UCSD-AML1 (cell line): ENCODE data around the gene TRIM40.
A peak's percentile ranks its signal among the peaks of the same experiment; 100 is the strongest.
"Not testable (repeated sequence)": the region's sequence is repeated elsewhere in the genome, so short reads cannot be mapped to it uniquely, and the experiment has no call there.

Experiments
- DNase-seq: peaks from one replicate; lab custom pipeline; 2025; ENCODE audit not compliant: unreplicated experiment; lab: John Stamatoyannopoulos, UW

Gene TRIM40

DNA sequence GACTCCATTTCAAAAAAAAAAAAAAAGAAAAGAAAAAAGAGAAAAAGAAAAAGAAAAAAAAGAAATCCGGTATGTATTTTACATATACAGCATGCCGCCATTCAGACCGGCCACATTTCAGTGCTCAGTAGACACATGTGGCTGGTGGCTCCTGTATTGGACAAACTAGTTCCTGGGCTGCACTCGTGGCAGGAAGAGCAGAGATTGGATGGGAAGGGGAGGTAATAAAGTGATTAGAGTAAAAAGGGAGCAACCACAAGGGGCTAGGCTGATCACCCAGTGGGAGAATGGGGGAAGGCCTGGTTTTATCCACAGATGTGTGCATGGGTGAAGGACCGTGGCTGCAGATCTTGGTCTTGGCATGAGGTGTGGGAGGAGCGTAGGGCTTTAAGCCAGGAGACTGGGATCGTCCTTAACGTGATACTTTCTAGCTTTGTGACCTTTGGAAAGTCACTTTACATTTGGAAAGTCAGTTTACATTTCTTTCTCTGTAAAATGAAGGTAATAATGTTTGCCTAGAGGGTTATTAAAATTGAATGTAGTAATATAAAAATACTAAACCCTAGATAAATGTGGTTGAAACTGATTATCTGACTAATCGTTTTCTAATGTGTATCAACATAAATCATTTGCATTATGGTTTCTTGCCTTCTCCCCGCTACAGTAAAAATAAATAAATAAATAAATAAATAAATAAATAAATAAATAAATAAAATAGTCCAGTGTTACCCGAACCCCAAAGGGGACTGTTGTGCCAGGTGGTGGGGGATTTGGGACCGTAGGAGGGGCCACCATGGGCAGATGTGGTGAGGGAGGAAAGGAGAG lies 26.5 kb downstream of the TRIM40 start:
- no peak for DNase-seq

GRCh38 chr6:30163090-30163917 lies 27.4 kb downstream of the TRIM40 start, which contains the start of gene TRIM15:
TRIM15 (plus strand) TSS chr6:30163546; CDS start chr6:30163685, 139 bp downstream.
- peak; percentile 43 for DNase-seq

- no peak for DNase-seq
Measured at GRCh38 chr6:30163918-30164654, 28.1 kb downstream of the TRIM40 start.

DNA sequence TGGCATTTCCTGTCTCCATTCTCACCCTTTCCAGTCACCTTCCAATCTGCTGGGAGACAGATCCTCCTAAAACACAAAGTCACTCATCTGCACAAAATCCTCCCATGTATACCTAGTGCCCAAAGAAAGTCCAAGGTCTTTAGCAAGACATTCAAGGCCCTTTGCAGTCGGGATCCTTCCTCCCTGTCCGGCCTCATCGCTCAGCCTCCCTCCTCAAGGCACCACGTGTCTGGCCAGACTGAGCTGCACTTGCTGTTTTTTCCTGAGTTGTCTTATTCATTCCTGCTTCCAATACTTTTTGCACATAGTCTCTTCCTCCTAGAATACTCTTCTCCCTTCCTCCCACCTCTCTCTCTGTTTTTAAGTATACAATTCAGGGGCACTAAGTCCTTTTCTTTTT lies 28.8 kb downstream of the TRIM40 start:
- no peak for DNase-seq

GRCh38 chr6:30165238-30165637 lies 29.3 kb downstream of the TRIM40 start:
- DNase-seq: not testable (repeated sequence)

- DNase-seq: no peak
Measured at GRCh38 chr6:30167101-30167500, 31.2 kb downstream of the TRIM40 start.

- DNase-seq: no peak
Measured at GRCh38 chr6:30168741-30169140, 32.8 kb downstream of the TRIM40 start.

DNA sequence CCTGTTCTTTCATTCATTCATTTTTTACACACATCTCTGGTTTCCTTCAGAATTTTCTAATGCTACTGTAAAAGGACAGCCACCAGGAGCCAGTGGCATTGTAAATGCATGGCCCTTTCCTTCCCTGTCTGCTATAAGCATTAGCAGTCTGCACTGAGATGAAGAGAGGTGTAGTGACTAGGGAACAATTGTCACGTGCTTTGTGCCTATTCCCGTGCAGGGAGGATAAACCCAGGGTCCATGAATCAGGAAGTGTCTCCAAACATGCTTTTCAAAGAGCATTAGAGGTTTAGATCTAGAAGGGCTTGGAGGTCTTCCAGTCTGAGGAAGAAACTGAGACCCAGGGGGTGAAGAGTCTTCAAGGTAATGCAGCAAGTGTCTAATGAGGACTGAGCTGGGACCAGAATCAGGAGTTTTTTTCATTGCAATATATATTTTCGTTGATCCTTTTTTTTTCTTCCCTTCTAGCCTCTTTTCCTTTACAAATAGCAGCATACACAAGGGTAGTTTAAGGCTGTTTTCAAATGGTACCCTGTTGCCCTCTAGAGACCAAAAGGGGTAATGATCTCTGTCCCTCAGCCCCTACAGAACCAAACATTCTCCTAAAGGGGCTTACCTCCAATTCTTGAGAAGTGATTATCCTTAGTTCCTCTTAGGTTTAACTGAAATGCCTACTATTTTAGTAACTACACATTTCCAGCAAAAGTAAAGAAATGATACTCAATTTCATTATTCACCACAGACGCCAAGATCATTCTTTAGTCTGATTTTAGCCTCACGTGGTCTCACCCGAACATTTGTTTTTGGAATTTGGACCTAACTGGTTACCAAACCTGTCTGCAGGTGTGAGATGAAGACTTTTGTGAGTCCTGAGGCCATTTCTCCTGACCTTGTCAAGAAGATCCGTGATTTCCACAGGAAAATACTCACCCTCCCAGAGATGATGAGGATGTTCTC lies 34.0 kb downstream of the TRIM40 start:
- DNase-seq: no peak

DNA sequence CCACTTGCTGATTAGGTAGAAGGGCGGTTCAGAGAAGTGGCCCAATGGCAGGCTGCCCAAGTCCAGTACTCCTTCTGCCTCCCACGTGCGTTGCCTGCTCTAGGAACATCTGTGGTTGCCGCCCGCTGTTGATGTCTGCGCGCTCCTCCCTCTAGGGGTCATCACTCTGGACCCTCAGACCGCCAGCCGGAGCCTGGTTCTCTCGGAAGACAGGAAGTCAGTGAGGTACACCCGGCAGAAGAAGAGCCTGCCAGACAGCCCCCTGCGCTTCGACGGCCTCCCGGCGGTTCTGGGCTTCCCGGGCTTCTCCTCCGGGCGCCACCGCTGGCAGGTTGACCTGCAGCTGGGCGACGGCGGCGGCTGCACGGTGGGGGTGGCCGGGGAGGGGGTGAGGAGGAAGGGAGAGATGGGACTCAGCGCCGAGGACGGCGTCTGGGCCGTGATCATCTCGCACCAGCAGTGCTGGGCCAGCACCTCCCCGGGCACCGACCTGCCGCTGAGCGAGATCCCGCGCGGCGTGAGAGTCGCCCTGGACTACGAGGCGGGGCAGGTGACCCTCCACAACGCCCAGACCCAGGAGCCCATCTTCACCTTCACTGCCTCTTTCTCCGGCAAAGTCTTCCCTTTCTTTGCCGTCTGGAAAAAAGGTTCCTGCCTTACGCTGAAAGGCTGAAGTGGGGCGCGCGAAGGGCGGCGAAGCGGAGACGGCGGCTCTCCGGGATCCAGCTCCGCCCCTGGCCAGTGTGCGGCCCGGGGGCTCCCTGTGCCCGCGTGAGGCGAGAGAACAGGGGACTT lies 35.9 kb downstream of the TRIM40 start:
- DNase-seq: no peak

- DNase-seq: no peak
Measured at GRCh38 chr6:30172681-30173080, 36.7 kb downstream of the TRIM40 start.

- no peak for DNase-seq
Measured at GRCh38 chr6:30175765-30176164, 39.8 kb downstream of the TRIM40 start.

DNA sequence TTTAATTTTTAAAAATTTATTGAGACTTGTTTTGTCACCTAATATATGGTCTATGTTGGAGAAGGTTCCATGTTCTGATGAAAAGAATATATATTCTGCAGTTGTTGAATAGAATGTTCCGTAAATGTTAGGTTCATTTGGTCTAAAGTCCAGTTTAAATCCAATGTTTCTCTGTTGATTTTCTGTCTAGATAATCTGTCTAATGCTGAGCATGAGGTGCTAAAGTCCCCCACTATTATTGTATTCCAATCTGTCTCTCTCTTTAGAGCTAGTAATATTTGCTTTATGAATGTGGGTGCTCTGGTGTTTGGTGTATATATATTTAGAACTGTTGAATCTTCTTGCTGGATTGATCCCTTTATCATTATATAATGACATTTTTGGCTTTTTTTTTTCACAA lies 42.9 kb downstream of the TRIM40 start:
- DNase-seq: no peak

DNA sequence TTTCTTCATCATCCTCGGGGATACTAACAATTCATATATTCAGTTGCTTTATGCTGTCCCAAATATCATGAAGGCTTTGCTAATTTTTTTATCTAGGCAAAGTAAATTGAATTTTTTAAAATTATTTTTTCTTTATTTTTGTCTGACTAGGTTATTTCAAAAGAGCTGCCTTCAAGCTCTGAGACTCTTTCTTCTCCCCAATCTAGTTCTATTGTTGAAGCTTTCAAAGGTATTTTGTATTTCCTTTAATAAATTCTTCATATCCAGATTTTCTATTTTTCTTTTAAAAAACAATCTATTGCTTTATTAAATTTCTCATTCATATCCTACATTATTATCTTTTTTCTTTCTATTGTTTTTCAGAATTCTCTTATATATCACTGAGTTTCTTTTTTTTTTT lies 44.2 kb downstream of the TRIM40 start:
- DNase-seq: no peak

DNA sequence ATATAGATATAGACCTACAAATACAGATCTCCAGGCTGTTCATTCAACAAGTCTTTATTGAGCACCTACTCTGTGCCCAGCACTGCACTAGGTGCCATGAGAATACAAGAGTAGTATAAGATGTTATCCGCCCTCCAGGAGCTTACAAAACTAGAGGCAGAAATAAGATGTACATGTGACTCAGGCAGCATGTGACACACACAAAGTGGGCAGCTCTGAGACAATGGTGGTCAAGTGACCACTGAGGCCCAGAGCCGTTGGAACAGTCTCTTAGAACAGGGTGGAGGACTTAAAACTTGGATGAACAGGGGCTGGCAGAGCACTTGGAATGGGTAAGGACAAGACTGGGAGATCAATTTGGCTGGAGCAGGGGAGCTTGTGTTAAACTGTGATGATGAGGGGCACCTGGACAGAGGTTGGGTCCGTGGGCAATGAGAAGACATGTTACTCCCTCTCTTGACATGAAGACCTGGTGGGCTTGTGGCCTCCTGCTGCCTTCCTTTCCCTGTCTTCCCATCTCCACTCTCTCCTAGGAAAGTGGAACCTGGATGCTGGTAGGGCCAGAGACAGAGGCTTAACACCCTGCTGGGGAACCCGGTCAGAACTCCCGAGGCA lies 48.6 kb downstream of the TRIM40 start:
- DNase-seq: no peak

- no peak for DNase-seq
Measured at GRCh38 chr6:30185846-30186484, 50.0 kb downstream of the TRIM40 start.

- DNase-seq: no peak
Measured at GRCh38 chr6:30188541-30188940, 52.6 kb downstream of the TRIM40 start.

- DNase-seq: no peak
Measured at GRCh38 chr6:30192076-30192475, 56.1 kb downstream of the TRIM40 start.
